GM12891 (cell line): ENCODE measurements around the gene DENND5B.

Experiments used
- POLR2A ChIP-seq: IDR thresholded peaks from 2 replicates; pipeline ENCODE4 v1.6.1; 2011; ENCODE audit warnings: low read depth, low read length, control low read depth
- POLR2AphosphoS5 ChIP-seq: IDR thresholded peaks from 2 replicates; pipeline ENCODE4 v1.6.1; 2011; ENCODE audit warnings: low read depth, low read length, control low read depth

DNA sequence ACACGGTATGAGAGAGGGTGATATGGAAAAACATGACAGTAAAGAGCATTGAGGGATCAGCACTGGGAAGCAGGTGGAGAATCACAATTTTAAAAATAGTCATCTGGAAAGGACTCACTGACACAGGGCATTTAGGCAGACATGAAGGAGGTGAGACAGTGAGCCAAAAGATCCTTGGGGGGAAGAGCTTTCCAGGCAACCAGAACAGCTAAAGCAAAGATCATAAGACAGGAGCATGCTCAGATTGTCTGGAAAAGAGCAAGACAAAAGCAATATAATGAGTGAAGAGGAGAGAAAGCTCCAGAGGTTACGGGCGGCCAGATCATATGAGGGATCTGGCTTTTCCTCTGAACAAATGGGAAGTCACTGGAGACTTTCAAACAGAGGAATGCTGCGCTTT is 63.9 kb downstream of the DENND5B start:
- no peak for TF ChIP-seq POLR2AphosphoS5
- TF ChIP-seq POLR2A: no peak
